HepG2 (cell line): Measurements from ENCODE around the gene BRAP. TPM values are rescaled to one million over a fixed set of nuclear protein-coding genes. Genes with fewer than 3 reads are reported as not detected.
A peak's percentile ranks its signal among the peaks of the same experiment; 100 is the strongest.

Experiments
- AHR ChIP-seq: IDR thresholded peaks from 2 replicates; pipeline ENCODE4 v1.6.1; 2018; ENCODE audit warnings: missing genetic modification reagents, missing compliant biosample characterization
- JARID2 ChIP-seq: sonication (generic); formaldehyde crosslinking; IDR thresholded peaks from 2 replicates; pipeline ENCODE4 v1.8.1; 2023; ENCODE audit warnings: missing genetic modification reagents, inconsistent platforms; ENCODE audit not compliant: insufficient replicate concordance
- PHF5A ChIP-seq: IDR thresholded peaks from one replicate; pipeline ENCODE4 v1.6.1; 2018; ENCODE audit warnings: low read depth, missing genetic modification reagents; ENCODE audit not compliant: unreplicated experiment
- PITX1 ChIP-seq: sonication (generic); formaldehyde crosslinking; IDR thresholded peaks from 2 replicates; pipeline ENCODE4 v1.5.1; 2020; ENCODE audit warnings: mild to moderate bottlenecking, missing genetic modification reagents
- TFDP2 ChIP-seq: sonication (generic); formaldehyde crosslinking; IDR thresholded peaks from 2 replicates; pipeline ENCODE4 v1.4.0; 2020; ENCODE audit warnings: missing genetic modification reagents
- ZC3H4 ChIP-seq: sonication (generic); formaldehyde crosslinking; IDR thresholded peaks from 2 replicates; pipeline ENCODE4 v1.4.0; 2020; ENCODE audit warnings: missing genetic modification reagents, borderline replicate concordance
- ZHX1 ChIP-seq: sonication (generic); formaldehyde crosslinking; IDR thresholded peaks from 2 replicates; pipeline ENCODE4 v1.8.1; 2022; ENCODE audit warnings: low read depth, mild to moderate bottlenecking, missing genetic modification reagents
- ZNF350 ChIP-seq: sonication (generic); formaldehyde crosslinking; IDR thresholded peaks from 2 replicates; pipeline ENCODE4 v1.4.0; 2020; ENCODE audit warnings: mild to moderate bottlenecking, low read depth, missing genetic modification reagents, borderline replicate concordance
- ZNF446 ChIP-seq: sonication (generic); formaldehyde crosslinking; IDR thresholded peaks from 2 replicates; pipeline ENCODE4 v1.5.0; 2020; ENCODE audit warnings: mild to moderate bottlenecking, missing genetic modification reagents
- ZNF773 ChIP-seq: sonication (generic); formaldehyde crosslinking; IDR thresholded peaks from 2 replicates; pipeline ENCODE4 v1.4.0; 2020; ENCODE audit warnings: missing genetic modification reagents, borderline replicate concordance
- ZNF775 ChIP-seq: sonication (generic); formaldehyde crosslinking; IDR thresholded peaks from 2 replicates; pipeline ENCODE4 v1.4.0; 2020; ENCODE audit warnings: missing genetic modification reagents, mild to moderate bottlenecking, moderate library complexity, borderline replicate concordance
- polyA plus RNA-seq, 8 experiments: library from polyadenylated mRNA; depleted of rRNA in 3 of 8; stranded (reverse) in 7 of 8; unstranded in 1 of 8; fragments of >200 nt; fragmentation: Illumina TruSeq in 4 of 8; extraction: Trizol in 4 of 8; gene quantifications; 2 replicates each; pipeline versions ENCODE4 v1.2.1 to v1.2.3, GENCODE V29; 2011 to 2016; ENCODE audit warnings: low read depth in 4 of 8, missing spikeins in 1 of 8, mixed read lengths in 1 of 8; ENCODE audit not compliant: insufficient read depth in 1 of 8
- total RNA-seq, 5 experiments: library from RNA; depleted of rRNA; stranded (reverse); fragments of >200 nt; fragmentation: Illumina TruSeq; extraction: Trizol; gene quantifications; 2 replicates each; pipeline ENCODE4 v1.2.3, GENCODE V29; 2016; ENCODE audit warnings: low read depth in 1 of 5
- TF ChIP-seq, protein P1 (sequence below): sonication (generic); formaldehyde crosslinking; IDR thresholded peaks from 2 replicates; pipeline ENCODE4 v1.5.0; 2020; ENCODE audit warnings: mild to moderate bottlenecking, missing genetic modification reagents, borderline replicate concordance

BRAP gene
- total and polyA plus RNA-seq, 2 of the 13 experiments (the other 11 are each of a cell fraction or from before 2014, with no cell fraction given) = 8.1 to 15.4 TPM

DNA sequence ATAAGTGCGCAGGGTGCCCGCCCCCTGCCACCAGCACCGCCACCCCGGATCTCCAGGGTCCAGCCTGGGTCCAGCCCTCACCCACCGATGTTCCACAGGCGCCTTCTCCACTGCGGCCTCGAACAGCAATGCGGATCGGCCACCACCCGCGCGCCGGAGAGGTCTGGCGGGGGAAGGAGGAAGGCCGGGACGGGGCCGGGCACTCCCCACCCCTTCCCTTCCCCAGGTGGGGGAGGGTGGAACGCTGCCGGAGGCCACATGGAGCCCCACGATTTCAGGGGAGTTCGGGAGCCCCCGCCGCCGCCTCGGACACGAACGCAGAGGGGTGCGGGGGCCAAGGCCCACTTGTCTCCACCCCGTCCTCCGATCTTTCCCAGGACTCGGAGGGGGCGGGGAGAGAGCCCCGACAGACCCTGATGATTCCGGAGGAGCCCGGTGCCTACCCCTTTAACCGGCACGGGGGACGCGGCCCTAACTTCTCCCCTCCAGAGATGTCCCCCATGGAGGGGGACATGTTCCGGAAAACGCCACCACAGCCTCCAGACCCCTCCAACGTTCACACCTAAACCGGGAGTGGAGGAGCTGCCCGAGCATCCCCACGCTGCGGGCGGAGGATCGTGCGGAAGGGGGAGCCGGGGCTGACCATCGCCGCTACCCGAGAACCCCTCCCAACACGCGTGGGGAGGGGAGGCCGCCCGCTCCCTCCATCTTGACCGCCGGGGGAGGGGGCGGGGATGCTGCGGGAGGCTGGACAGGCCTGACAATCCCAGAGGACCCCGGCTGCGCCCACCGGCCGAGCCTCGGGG lies 87.7 kb downstream of the BRAP start (continued):
- TF ChIP-seq, protein P1, sequence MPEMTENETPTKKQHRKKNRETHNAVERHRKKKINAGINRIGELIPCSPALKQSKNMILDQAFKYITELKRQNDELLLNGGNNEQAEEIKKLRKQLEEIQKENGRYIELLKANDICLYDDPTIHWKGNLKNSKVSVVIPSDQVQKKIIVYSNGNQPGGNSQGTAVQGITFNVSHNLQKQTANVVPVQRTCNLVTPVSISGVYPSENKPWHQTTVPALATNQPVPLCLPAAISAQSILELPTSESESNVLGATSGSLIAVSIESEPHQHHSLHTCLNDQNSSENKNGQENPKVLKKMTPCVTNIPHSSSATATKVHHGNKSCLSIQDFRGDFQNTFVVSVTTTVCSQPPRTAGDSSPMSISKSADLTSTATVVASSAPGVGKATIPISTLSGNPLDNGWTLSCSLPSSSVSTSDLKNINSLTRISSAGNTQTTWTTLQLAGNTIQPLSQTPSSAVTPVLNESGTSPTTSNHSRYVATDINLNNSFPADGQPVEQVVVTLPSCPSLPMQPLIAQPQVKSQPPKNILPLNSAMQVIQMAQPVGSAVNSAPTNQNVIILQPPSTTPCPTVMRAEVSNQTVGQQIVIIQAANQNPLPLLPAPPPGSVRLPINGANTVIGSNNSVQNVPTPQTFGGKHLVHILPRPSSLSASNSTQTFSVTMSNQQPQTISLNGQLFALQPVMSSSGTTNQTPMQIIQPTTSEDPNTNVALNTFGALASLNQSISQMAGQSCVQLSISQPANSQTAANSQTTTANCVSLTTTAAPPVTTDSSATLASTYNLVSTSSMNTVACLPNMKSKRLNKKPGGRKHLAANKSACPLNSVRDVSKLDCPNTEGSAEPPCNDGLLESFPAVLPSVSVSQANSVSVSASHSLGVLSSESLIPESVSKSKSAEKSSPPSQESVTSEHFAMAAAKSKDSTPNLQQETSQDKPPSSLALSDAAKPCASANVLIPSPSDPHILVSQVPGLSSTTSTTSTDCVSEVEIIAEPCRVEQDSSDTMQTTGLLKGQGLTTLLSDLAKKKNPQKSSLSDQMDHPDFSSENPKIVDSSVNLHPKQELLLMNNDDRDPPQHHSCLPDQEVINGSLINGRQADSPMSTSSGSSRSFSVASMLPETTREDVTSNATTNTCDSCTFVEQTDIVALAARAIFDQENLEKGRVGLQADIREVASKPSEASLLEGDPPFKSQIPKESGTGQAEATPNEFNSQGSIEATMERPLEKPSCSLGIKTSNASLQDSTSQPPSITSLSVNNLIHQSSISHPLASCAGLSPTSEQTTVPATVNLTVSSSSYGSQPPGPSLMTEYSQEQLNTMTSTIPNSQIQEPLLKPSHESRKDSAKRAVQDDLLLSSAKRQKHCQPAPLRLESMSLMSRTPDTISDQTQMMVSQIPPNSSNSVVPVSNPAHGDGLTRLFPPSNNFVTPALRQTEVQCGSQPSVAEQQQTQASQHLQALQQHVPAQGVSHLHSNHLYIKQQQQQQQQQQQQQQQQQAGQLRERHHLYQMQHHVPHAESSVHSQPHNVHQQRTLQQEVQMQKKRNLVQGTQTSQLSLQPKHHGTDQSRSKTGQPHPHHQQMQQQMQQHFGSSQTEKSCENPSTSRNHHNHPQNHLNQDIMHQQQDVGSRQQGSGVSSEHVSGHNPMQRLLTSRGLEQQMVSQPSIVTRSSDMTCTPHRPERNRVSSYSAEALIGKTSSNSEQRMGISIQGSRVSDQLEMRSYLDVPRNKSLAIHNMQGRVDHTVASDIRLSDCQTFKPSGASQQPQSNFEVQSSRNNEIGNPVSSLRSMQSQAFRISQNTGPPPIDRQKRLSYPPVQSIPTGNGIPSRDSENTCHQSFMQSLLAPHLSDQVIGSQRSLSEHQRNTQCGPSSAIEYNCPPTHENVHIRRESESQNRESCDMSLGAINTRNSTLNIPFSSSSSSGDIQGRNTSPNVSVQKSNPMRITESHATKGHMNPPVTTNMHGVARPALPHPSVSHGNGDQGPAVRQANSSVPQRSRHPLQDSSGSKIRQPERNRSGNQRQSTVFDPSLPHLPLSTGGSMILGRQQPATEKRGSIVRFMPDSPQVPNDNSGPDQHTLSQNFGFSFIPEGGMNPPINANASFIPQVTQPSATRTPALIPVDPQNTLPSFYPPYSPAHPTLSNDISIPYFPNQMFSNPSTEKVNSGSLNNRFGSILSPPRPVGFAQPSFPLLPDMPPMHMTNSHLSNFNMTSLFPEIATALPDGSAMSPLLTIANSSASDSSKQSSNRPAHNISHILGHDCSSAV (CRISPR knock-in tag) = no peak
- TF ChIP-seq TFDP2 (CRISPR knock-in tag) = peak; percentile 12; the same call in 1 of the 2 replicates
- TF ChIP-seq ZNF350 (CRISPR knock-in tag) = 0 out of 2 replicates have a peak, but pooled peaks have one; percentile 38
- no peak for TF ChIP-seq AHR
- TF ChIP-seq ZHX1 (CRISPR knock-in tag) = no peak
- TF ChIP-seq ZNF775 (CRISPR knock-in tag) = no peak
- no peak for TF ChIP-seq ZC3H4
- no peak; the same call in 1 of the 2 replicates for TF ChIP-seq ZNF446 (CRISPR knock-in tag)
- TF ChIP-seq JARID2 = no peak
- 0 out of 2 replicates have a peak, but pooled peaks have one; percentile 26 for TF ChIP-seq PITX1 (CRISPR knock-in tag)
- no peak for TF ChIP-seq ZNF773
- TF ChIP-seq PHF5A (CRISPR knock-in tag) = no peak
